ENCODE results near the gene QKI. TPM values are rescaled to one million over a fixed set of nuclear protein-coding genes. Genes with fewer than 3 reads are reported as not detected.
A peak's percentile ranks its signal among the peaks of the same experiment; 100 is the strongest.

The QKI gene
- total RNA-seq, 1 donor from 2014 or later: 88.4 TPM

DNA sequence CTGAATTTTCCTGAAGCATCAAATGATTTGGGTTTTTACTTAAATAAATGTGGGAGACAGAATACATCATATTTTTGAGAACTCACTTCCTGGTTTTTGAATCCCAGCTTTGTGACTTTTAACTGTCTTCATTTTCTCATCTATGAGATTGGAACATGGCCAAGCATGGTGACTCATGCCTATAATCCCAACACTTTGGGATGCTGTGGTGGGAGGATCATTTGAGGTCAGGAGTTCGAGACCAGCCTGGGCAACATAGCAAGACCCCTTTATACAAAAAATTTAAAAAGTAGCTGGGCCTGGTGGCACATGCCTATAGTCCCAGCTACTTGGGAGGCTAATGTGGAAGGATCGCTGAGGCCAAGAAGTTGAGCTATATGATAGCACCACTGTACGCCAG, 122.3 kb downstream of the QKI start:
- H3K4me3 Mint-ChIP-seq (ENCODE audit: low read depth): no peak overlapping the region
- no peaks in the 10 kb centered on the region for H3K27me3 Mint-ChIP-seq
- H3K9me3 Mint-ChIP-seq (ENCODE audit: low read depth): no peaks in the 10 kb centered on the region
- H3K27ac Mint-ChIP-seq: no peak overlapping the region
- H3K36me3 Mint-ChIP-seq (ENCODE audit: insufficient read depth): peaks cover 7% of the 10 kb centered on the region
- TF ChIP-seq, protein P1, sequence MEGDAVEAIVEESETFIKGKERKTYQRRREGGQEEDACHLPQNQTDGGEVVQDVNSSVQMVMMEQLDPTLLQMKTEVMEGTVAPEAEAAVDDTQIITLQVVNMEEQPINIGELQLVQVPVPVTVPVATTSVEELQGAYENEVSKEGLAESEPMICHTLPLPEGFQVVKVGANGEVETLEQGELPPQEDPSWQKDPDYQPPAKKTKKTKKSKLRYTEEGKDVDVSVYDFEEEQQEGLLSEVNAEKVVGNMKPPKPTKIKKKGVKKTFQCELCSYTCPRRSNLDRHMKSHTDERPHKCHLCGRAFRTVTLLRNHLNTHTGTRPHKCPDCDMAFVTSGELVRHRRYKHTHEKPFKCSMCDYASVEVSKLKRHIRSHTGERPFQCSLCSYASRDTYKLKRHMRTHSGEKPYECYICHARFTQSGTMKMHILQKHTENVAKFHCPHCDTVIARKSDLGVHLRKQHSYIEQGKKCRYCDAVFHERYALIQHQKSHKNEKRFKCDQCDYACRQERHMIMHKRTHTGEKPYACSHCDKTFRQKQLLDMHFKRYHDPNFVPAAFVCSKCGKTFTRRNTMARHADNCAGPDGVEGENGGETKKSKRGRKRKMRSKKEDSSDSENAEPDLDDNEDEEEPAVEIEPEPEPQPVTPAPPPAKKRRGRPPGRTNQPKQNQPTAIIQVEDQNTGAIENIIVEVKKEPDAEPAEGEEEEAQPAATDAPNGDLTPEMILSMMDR (IDR thresholded peaks at IDR 0.05; ENCODE audit: unreplicated experiment): no peak
- DNase-seq (ENCODE audit: low spot score, unreplicated experiment): no peak
- H3K4me1 Mint-ChIP-seq (ENCODE audit: low read depth): peaks cover 13% of the 10 kb centered on the region

DNA sequence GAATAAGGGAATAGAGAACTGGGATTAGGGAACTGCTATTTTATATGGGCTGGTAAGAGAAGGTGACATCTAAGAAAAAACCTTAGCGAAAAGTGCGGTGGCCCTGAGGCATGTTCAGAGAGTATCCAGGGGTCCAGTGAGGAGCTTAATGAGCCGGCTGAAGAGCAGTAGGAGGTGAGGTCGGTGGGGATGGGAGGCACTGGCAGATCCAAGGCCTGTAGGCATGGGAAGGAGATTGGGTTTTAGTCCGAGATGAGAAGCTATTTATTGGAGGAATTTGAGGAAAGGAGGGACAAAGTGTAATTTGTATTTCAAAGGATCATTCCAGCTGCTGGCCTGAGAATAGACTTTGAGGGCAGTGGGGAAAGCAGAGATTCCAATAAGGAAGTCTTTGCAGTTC, 123.8 kb downstream of the QKI start:
- no peak for DNase-seq (ENCODE audit: low spot score, unreplicated experiment)

DNA sequence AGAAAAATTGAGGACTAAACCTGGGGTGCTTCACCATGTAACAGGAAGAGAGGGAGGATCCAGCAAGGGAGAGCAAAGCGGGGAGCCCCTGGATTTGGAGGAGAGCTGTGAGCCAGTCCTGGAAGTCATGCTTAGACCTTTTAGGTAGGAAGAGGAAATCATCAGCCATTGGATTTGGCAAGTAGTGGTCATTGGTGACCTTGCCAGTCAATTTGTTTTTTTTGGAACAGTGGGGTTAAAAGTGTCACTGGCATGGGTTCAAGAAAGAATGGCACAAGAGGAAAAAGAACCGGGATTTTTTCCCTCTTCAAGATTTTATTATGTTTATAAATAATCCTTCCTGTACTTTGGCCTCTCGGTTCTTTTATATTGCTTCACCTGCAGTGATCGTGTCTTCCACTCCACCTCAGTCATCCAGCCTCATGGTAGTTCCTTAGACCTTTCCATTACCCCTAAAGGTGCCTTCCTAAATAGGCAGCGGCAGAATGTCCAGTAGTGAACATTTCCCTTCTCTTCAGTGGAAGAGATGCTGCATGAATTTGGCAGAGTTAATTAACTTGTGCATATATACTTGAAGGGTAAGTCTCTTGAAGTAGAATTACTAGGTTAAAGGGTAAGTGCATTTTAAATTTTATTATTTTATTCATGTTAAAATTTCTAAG, 124.7 kb downstream of the QKI start:
- peaks cover 7% of the 10 kb centered on the region for H3K4me1 Mint-ChIP-seq (ENCODE audit: low read depth)
- H3K27me3 Mint-ChIP-seq: no peaks in the 10 kb centered on the region
- no peak for DNase-seq (ENCODE audit: low spot score, unreplicated experiment)
- peaks cover 7% of the 10 kb centered on the region for H3K36me3 Mint-ChIP-seq (ENCODE audit: insufficient read depth)
- no peaks in the 10 kb centered on the region for H3K9me3 Mint-ChIP-seq (ENCODE audit: low read depth)
- TF ChIP-seq, protein P1 (IDR thresholded peaks at IDR 0.05; ENCODE audit: unreplicated experiment): no peak
- no peak overlapping the region for H3K27ac Mint-ChIP-seq
- no peak overlapping the region for H3K4me3 Mint-ChIP-seq (ENCODE audit: low read depth)

More for the DNA sequence above, 123.8 kb downstream of the QKI start:
- TF ChIP-seq, protein P1 (IDR thresholded peaks at IDR 0.05; ENCODE audit: unreplicated experiment): no peak
- H3K4me3 Mint-ChIP-seq (ENCODE audit: low read depth): no peak overlapping the region
- peaks cover 11% of the 10 kb centered on the region for H3K4me1 Mint-ChIP-seq (ENCODE audit: low read depth)
- H3K9me3 Mint-ChIP-seq (ENCODE audit: low read depth): no peaks in the 10 kb centered on the region
- no peaks in the 10 kb centered on the region for H3K27me3 Mint-ChIP-seq
- peaks cover 7% of the 10 kb centered on the region for H3K36me3 Mint-ChIP-seq (ENCODE audit: insufficient read depth)
- H3K27ac Mint-ChIP-seq: peak overlapping the region; percentile 35

GRCh38 chr6:163543321-163543720, 128.8 kb downstream of the QKI start:
- Mint-ChIP-seq H3K27ac (no peak overlapping the region), H3K9me3 (ENCODE audit: low read depth) (no peaks in the 10 kb centered on the region), H3K36me3 (ENCODE audit: insufficient read depth) (peaks cover 2% of the 10 kb centered on the region), H3K4me1 (ENCODE audit: low read depth) (peaks cover 4% of the 10 kb centered on the region), H3K27me3 (no peaks in the 10 kb centered on the region), H3K4me3 (ENCODE audit: low read depth) (no peak overlapping the region)
- DNase-seq (ENCODE audit: low spot score, unreplicated experiment): no peak
- TF ChIP-seq, protein P1 (IDR thresholded peaks at IDR 0.05; ENCODE audit: unreplicated experiment): no peak

- Mint-ChIP-seq H3K4me1 (ENCODE audit: low read depth) (peaks cover 4% of the 10 kb centered on the region), H3K4me3 (ENCODE audit: low read depth) (no peak overlapping the region), H3K27me3 (no peaks in the 10 kb centered on the region), H3K27ac (no peak overlapping the region), H3K36me3 (ENCODE audit: insufficient read depth) (peaks cover 6% of the 10 kb centered on the region), H3K9me3 (ENCODE audit: low read depth) (no peaks in the 10 kb centered on the region)
- TF ChIP-seq, protein P1 (IDR thresholded peaks at IDR 0.05; ENCODE audit: unreplicated experiment): no peak
- no peak for DNase-seq (ENCODE audit: low spot score, unreplicated experiment)
These were observed 130.9 kb downstream of the QKI start for GRCh38 chr6:163545370-163545769.

All from progenitor cell of endocrine pancreas (in vitro differentiated cells).